ENCODE data around the gene ACP2.
"Not testable (repeated sequence)": the region's sequence is repeated elsewhere in the genome, so short reads cannot be mapped to it uniquely, and the experiment has no call there.

The ACP2 gene

DNA sequence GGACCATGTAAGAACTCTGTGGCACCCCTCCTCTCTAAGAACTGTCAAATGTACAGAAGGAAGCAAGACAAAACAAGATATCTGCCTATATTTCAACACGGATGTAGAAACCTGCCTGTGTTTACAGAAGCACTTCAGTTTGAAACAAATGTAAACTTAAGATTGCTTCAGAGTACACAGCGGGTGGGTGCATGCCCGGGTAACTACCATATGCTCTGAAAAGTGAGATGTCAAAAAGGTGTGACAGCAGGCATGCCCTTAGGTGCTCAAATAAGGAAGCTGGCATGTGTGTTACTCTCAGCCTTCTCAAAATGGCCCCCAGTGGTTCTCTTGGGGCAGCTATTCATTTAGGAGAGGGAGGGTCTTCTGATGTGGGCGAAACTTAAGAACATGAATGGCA lies 5.2 kb downstream of the ACP2 start:
- no peak for DNase-seq (ENCODE audit: low spot score)

- no peak for DNase-seq (ENCODE audit: low spot score)
Measured at GRCh38 chr11:47242596-47243192, 5.9 kb downstream of the ACP2 start.

DNA sequence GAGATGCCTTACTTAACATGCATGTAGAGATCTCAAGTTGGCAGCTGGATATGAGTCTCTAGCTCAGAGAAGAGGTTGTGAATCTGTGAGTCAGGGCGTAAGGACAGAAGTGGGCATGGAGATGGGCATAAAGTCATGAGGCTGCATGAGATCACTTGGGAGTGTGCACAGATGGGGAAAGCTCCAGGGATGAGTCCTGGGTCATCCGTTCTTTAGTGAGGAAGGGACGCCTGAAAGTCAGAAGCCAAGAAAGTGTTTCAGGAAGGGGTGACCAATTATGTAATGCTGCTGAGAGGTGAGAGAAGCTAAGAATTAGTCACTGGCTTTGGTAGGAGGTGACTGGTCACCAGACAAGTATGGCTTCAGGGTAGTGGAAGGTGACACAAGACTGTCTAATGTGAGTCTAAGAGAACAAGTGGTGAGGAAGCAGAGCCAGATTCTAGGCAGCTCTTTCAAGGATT lies 6.7 kb downstream of the ACP2 start:
- DNase-seq (ENCODE audit: low spot score), result no peak

DNA sequence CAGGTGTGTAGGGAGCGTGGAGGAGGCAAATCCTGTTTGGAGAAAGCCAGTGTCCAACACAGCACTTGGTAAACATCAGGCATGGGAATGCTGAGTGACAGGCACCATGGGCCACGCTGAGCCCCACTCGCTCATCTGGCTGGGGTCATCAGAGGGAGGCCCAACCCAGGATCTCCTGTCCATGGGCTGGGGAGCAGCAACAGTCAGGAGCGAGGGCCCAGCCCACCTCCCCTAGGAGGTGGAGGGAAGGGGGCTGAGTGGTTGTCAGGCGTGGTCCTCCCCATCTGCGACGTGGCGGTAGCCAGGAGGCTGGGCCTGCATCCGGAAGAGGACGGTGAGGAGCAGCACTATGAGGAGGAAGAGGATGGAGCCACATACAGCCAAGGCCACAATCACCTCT lies 8.8 kb downstream of the ACP2 start:
- DNase-seq (ENCODE audit: low spot score), result no peak

- DNase-seq (ENCODE audit: low spot score), result no peak
Measured at GRCh38 chr11:47236482-47236881, 12.1 kb downstream of the ACP2 start.

DNA sequence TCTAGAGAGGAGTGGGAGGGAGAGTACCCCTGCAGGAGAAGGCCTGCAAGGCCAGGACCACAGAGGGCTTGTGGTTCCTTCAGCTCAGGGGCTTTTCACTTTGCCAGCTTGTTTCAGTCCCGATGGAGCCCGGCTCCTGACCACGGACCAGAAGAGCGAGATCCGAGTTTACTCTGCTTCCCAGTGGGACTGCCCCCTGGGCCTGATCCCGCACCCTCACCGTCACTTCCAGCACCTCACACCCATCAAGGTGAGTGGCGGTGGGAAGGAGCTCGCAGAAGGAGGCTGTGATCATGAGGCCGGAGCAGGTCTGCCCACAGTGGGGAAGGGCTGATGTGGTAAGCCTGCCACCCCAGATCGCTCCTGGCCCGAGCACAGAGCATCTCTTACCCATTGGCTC lies 13.5 kb downstream of the ACP2 start:
- DNase-seq (ENCODE audit: low spot score), result no peak

GRCh38 chr11:47234669-47235100 lies 13.9 kb downstream of the ACP2 start:
- no peak for DNase-seq (ENCODE audit: low spot score)

GRCh38 chr11:47233989-47234668 lies 14.5 kb downstream of the ACP2 start:
- no peak for DNase-seq (ENCODE audit: low spot score)

- no peak for DNase-seq (ENCODE audit: low spot score)
Measured at GRCh38 chr11:47233051-47233450, 15.6 kb downstream of the ACP2 start.

DNA sequence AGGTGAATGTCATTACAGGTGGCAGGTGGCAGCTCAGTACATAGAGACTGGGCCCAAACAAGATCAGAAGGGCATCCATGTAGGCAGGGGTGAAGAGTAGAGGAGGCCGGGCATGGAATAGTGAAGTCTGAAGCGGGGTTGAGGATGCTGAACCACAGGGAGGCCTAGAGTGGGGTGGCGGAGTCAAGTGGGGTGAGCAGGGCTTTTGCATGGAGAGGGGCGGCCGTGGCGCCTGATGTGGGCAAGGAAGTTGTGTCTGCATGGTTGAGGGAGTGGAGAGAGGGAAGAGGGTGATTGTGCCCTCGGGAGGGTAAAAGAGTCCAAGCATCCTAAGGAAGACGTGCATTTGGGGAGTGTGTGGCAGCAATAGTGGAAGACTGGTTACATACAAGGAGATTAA lies 19.5 kb downstream of the ACP2 start:
- DNase-seq (ENCODE audit: low spot score), result no peak

DNA sequence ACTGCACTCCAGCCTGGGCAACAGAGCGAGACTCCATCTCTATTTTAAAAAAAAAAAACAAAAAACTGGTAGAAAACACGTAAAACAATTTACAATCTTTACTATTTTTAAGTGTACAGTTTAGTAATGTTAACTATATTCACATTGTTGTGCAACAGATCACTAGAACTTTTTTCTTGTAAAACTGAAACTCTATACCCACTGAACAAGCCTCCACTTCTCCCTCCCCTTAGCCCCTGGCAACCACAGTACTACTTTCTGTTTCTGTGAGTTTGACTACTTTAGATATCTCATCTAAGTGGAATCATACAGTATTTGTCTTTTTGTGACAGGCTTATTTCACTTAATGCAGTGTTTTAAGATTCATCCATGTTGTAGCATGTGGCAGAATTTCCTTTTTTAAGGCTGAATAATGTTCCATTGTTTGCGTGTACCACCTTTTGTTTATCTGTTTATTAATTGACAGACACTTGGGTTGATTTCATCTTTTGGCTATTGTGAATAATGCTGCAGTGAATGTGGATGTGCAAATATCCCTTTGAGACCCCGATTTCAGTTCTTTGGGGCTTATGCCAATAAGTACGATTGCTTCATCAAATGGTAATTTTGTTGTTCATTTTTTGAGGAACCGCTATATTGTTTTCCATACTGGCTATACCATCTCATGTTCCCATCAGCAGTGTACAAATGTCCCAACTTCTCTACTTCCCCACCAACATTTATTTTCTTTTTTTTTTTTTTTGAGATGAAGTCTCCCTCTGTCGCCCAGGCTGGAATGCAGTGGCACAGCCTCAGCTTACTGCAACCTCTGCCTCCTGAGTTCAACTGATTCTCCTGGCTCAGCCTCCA lies 22.8 kb downstream of the ACP2 start:
- DNase-seq (ENCODE audit: low spot score), result no peak

DNA sequence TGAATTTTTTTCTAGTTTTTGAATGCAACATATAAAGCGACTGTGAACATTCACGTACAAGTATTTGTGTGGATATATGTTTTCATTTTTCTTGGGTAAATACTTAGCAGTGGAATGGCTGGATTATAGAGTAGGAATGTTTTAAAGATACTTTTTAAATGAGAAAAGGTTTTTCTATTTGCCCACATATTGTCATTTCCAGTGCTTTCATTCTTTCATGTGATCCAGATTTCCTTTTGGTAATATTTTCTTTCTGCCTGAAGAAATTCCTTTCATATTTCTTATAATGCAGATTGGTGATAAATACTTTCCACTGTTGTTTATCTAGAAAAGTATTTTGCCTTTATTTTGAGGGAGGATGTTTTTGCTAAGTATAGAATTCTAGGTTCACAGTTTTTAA lies 25.9 kb downstream of the ACP2 start:
- DNase-seq (ENCODE audit: low spot score), result no peak

DNA sequence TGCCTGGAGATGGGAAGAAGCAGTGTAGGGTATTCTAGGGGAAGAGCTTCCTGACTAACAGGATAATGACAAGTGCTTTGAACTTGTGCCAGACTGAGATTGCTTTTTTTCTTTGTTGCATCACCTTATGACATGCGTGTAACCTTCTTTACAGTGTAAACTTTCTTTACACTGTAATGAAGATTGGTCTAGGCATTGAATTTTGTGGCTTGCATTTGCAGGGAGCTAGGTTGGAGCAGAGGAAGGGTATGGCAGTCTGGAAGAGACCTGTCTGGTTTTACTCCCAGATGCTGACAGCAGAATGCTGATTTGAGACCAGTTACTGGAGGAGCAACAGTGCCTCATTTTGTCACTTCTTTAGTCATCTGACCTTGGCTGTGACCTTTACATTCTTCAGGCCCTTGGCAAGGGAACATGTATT lies 28.2 kb downstream of the ACP2 start:
- DNase-seq (ENCODE audit: low spot score), result no peak

DNA sequence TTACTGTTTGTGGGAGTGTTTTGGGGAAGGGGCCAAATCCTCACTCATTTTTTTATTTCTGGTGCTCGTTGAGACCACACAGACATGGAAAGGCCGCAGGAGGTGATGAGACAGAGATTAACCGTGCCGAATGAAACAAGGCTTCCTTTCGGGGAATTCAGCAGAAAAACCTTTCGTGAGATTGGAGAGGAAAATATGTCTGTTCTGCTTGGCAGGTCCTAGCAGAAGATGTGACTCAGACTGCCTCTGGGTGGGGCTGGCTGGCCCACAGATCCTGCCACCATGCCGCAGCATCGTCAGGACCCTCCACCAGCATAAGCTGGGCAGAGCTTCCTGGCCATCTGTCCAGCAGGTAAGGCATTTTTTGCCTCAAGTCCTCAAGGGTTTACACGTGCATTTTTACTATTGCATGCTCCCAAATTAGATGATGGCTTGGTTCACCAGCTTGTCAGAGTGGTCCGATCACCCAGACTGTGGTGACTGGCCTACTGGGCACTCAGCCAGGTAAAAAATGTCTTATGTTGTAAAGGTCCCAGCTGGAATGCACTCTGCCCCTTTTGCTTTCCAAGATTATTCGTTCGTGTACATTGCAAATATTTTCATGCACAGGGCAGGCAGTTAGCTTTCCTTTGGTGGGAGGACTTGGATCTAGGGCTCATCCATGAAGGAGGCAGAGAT lies 32.4 kb downstream of the ACP2 start:
- peak; percentile 35 for DNase-seq (ENCODE audit: low spot score)

- no peak for DNase-seq (ENCODE audit: low spot score)
Measured at GRCh38 chr11:47215366-47215910, 33.2 kb downstream of the ACP2 start.

DNA sequence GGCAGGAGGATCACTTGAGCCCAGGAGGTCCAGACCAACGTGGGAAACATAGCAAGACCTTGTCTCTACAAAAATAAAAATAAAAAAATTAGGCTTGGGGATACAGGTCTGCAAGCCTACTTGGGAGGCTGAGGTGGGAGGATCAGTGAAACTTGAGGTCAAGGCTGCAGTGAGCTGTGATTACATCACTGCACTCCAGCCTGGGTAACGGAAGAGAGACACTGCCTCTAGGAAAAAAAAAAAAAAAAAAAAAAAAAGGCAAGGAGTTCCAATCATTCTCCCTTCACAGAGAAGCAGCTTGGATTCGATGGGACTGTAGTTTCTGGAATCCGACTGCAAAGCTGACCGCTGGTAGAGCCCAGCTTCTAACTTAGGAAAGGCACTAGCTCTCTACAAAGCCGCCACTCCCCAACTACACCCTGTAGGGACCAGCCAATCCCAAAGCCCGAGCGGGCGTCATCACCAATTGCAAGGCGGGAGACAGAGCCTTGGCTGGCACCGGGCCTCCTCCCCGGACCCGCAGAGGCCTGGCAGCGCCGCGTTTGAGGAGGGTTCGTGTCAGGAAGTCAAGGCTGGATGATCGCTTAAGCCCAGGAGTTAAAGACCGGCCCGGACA lies 34.6 kb downstream of the ACP2 start:
- DNase-seq (ENCODE audit: low spot score), result peak; percentile 97

GRCh38 chr11:47212938-47213337 lies 35.7 kb downstream of the ACP2 start:
- DNase-seq (ENCODE audit: low spot score), result no peak

DNA sequence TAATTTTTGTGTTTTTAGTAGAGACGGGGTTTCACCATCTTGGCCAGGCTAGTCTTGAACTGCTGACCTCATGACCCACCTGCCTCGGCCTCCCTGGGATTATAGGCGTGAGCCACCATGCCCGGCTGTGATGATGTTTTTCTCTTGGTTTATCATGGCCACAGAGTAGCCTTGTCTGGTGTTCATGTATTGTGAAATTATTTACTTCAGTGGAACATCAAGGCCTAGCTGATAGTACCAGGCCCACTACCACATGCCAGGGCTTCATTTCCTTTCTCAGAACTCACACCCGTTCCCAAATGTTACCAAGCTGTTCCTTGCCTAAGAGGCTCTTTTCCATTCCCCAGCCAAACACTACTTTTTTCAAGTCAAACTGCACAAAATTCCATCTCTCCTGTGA lies 40.0 kb downstream of the ACP2 start:
- DNase-seq (ENCODE audit: low spot score), result no peak

DNA sequence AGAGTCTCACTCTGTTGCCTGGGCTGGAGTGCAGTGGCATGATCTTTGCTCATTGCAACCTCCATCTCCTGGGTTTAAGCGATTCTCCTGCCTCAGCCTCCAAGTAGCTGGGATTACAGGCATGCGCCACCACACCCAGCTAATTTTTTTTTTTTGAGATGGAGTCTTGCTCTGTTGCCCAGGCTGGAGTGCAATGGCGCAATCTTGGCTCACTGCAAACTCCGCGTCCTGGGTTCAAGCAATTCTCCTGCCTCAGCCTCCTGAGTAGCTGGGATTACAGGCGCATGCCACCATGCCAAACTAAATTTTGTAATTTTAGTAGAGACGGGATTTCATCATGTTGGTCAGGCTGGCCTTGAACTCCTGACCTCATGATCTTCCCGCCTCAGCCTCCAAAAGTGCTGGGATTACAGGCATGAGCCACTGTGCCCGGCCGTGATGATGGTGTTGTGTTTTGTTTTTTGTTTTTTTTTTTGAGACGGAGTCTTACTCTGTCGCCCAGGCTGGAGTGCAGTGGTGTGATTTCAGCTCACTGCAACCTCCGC lies 40.5 kb downstream of the ACP2 start:
- not testable (repeated sequence) for DNase-seq (ENCODE audit: low spot score)

DNA sequence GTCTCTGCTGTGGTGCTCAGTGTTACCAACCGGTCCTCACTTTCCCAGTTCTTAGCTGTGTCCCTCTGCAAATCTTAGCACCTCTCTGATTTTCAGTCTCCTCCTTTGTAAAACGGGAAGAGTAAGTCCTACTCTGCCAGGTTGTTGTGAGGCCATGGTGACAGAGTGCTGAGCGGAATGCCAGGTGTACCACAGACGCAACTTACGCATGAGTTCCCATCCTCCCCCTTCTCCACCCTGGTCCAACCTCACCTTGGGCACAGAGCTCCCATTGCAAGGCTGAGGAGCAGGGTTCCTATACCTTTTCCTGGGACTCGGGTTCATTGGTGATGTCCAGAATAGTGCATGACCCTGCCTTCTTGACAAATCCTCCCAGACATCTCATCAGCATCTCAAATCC lies 41.2 kb downstream of the ACP2 start:
- DNase-seq (ENCODE audit: low spot score), result no peak

GRCh38 chr11:47206577-47206976 lies 42.0 kb downstream of the ACP2 start:
- DNase-seq (ENCODE audit: low spot score), result not testable (repeated sequence)
